ENCODE data around the gene APLNR. TPM values are rescaled to one million over a fixed set of nuclear protein-coding genes. Genes with fewer than 3 reads are reported as not detected.

APLNR gene
- total and polyA plus RNA-seq, 2 donors (not counting 3 experiments of a cell fraction or from before 2014, with no cell fraction given): 0.04 to 0.38 TPM

- intact Hi-C loops (cut with micrococcal nuclease): no loop called here
- dilution Hi-C loops (cut with MboI; ENCODE audit: extremely low pct_ligation_motif_present, low sequenced_read_pairs): no loop called here
- TF ChIP-seq CTCF (IDR thresholded peaks at IDR 0.05; ENCODE audit: extremely low read depth in 1 of 2, insufficient read depth in 1 of 2, low read depth in 1 of 2, low read length in 2 of 2): no peak
- no peak for TF ChIP-seq MYC (IDR thresholded peaks at IDR 0.05; ENCODE audit: low read depth, low read length)
- TF ChIP-seq GATA2 (IDR thresholded peaks at IDR 0.05; ENCODE audit: insufficient read depth, insufficient read length, low read depth, low read length): no peak
- no peak for TF ChIP-seq EZH2 (IDR thresholded peaks at IDR 0.05; ENCODE audit: borderline replicate concordance, low read depth, low read length, severe bottlenecking)
- TF ChIP-seq JUN (IDR thresholded peaks at IDR 0.05; ENCODE audit: borderline replicate concordance, insufficient read depth, insufficient read length, low read depth): no peak
- TF ChIP-seq MAX (IDR thresholded peaks at IDR 0.05; ENCODE audit: insufficient read depth, insufficient read length): no peak
- TF ChIP-seq POLR2A (IDR thresholded peaks at IDR 0.05; ENCODE audit: low read depth, low read length): no peak
- TF ChIP-seq FOS (IDR thresholded peaks at IDR 0.05; ENCODE audit: borderline replicate concordance, insufficient read depth, low read length): no peak
- no peak for TF ChIP-seq POLR2AphosphoS5 (IDR thresholded peaks at IDR 0.05; ENCODE audit: insufficient read depth, low read depth, low read length)
- no peak overlapping the region for H3K9ac ChIP-seq (replicated peaks; ENCODE audit: extremely low read depth, insufficient read depth, low read length)
- POLR2A ChIA-PET: interaction anchor here (0.7 kb wide), 1 partner anchor 35 kb away, joined by 8 read pairs; no protein-coding TSS in a partner anchor
- no peaks in the 10 kb centered on the region for H3K9me3 ChIP-seq (replicated peaks; ENCODE audit: control insufficient read depth, insufficient read depth, low read length)
- no peaks in the 10 kb centered on the region for H3K27me3 ChIP-seq (ENCODE audit: control insufficient read depth in 2 of 2, insufficient read depth in 2 of 2, low read length in 2 of 2)
- peak overlapping the region; percentile 59 for H3K4me2 ChIP-seq (ENCODE audit: insufficient read depth, low read length)
- no peak for FAIRE-seq
- no peak overlapping the region for H3K4me3 ChIP-seq (replicated peaks in 1 of 3; ENCODE audit: insufficient read depth in 1 of 3, low read depth in 1 of 3, low read length in 3 of 3)
- H2AFZ ChIP-seq (ENCODE audit: low read depth, low read length): peak overlapping the region; percentile 80
- no peak for DNase-seq (ENCODE audit: low read depth, low spot score)
- H4K20me1 ChIP-seq (replicated peaks; ENCODE audit: control insufficient read depth, extremely low read depth, insufficient read depth, low read length): no peaks in the 10 kb centered on the region
- CTCF ChIA-PET: interaction anchor here (1.0 to 3.3 kb wide), 3 partner anchors 17 to 75 kb away, joined by 3 to 23 read pairs (median 5); no protein-coding TSS in a partner anchor
- no peaks in the 10 kb centered on the region for H3K9me1 ChIP-seq (replicated peaks; ENCODE audit: control insufficient read depth, extremely low read depth, insufficient read depth, low read length)
- H3K79me2 ChIP-seq (ENCODE audit: control insufficient read depth, insufficient read depth, low read length): no peaks in the 10 kb centered on the region
- peaks cover 16% of the 10 kb centered on the region for H3K4me1 ChIP-seq (ENCODE audit: control insufficient read depth, extremely low read depth, insufficient read depth, low read length)
- no peak overlapping the region for H3K27ac ChIP-seq (ENCODE audit: insufficient read depth, low read depth, low read length)
- H3K36me3 ChIP-seq (ENCODE audit: control insufficient read depth in 2 of 2, extremely low read depth in 1 of 2, insufficient read depth in 2 of 2, low read length in 2 of 2): no peaks in the 10 kb centered on the region
- TSS peak; percentile 14 for BruUV-seq (replicated peaks)
Measured at GRCh38 chr11:57214098-57214417, 23.0 kb downstream of the APLNR start.
